ENCODE data around the gene MTG1. TPM values are rescaled to one million over a fixed set of nuclear protein-coding genes. Genes with fewer than 3 reads are reported as not detected.

Gene MTG1
- total and polyA plus RNA-seq, 10 of the 15 experiments (the other 5 are each of a cell fraction or from before 2014, with no cell fraction given): 6.2 to 104 (median 62.5) TPM

GRCh38 chr10:133365461-133366129 lies 28.4 kb upstream of the MTG1 start (continued):
- TF ChIP-seq, protein P1, sequence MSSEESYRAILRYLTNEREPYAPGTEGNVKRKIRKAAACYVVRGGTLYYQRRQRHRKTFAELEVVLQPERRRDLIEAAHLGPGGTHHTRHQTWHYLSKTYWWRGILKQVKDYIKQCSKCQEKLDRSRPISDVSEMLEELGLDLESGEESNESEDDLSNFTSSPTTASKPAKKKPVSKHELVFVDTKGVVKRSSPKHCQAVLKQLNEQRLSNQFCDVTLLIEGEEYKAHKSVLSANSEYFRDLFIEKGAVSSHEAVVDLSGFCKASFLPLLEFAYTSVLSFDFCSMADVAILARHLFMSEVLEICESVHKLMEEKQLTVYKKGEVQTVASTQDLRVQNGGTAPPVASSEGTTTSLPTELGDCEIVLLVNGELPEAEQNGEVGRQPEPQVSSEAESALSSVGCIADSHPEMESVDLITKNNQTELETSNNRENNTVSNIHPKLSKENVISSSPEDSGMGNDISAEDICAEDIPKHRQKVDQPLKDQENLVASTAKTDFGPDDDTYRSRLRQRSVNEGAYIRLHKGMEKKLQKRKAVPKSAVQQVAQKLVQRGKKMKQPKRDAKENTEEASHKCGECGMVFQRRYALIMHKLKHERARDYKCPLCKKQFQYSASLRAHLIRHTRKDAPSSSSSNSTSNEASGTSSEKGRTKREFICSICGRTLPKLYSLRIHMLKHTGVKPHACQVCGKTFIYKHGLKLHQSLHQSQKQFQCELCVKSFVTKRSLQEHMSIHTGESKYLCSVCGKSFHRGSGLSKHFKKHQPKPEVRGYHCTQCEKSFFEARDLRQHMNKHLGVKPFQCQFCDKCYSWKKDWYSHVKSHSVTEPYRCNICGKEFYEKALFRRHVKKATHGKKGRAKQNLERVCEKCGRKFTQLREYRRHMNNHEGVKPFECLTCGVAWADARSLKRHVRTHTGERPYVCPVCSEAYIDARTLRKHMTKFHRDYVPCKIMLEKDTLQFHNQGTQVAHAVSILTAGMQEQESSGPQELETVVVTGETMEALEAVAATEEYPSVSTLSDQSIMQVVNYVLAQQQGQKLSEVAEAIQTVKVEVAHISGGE (CRISPR knock-in tag; IDR thresholded peaks at IDR 0.05): no peak
- no peak for TF ChIP-seq RCOR1 (conservative IDR thresholded peaks at IDR 0.05; ENCODE audit: low read depth, low read length)
- no peak for TF ChIP-seq EED (IDR thresholded peaks at IDR 0.05; ENCODE audit: low read depth)
- no peak for TF ChIP-seq PAX5 (IDR thresholded peaks at IDR 0.05; ENCODE audit: borderline replicate concordance, low read depth, low read length)

- Histone ChIP-seq H3K4me2 (ENCODE audit: control insufficient read depth, insufficient read depth) (no peak overlapping the region), H3K27ac (ENCODE audit: control insufficient read depth, insufficient read depth) (no peak overlapping the region), H3K27me3 (replicated peaks in 1 of 2; ENCODE audit: control insufficient read depth in 2 of 2, insufficient read depth in 2 of 2, low read length in 1 of 2) (no peaks in the 10 kb centered on the region), H2AFZ (ENCODE audit: control insufficient read depth, low read depth, low read length) (no peak overlapping the region), H3K9ac (ENCODE audit: control insufficient read depth, insufficient read depth, low read length) (no peak overlapping the region), H3K9me3 (replicated peaks; ENCODE audit: control insufficient read depth, insufficient read depth, low read length) (no peaks in the 10 kb centered on the region), H3K79me2 (ENCODE audit: control insufficient read depth, insufficient read depth, low read length) (no peaks in the 10 kb centered on the region), H3K4me1 (ENCODE audit: control insufficient read depth, insufficient read depth, low read length) (peaks cover 15% of the 10 kb centered on the region), H3K36me3 (ENCODE audit: control insufficient read depth in 2 of 2, insufficient read depth in 2 of 2, low read length in 1 of 2) (peaks cover 5 to 13% of the 10 kb centered on the region in 2 experiments), H3K4me3 (no peak overlapping the region), H4K20me1 (ENCODE audit: control insufficient read depth, insufficient read depth) (no peaks in the 10 kb centered on the region)
- BruUV-seq (replicated peaks): no TSS peak
- ATAC-seq (no peak), DNase-seq (ENCODE audit: low read depth, low spot score) (no peak), FAIRE-seq (no peak)
- SMC1A ChIA-PET (ENCODE audit: uncharacterized antibody, unreplicated experiment): no interaction called here
- POLR2A ChIA-PET: no interaction called here
- WGBS (ENCODE audit: insufficient coverage, insufficient replicate concordance, low lambda C conversion rate, missing lambda C conversion rate): 90% methylated on average over 17 of the region's 17 CpGs
- in situ Hi-C loops (cut with MboI): no loop called here
- TF ChIP-seq MYB (IDR thresholded peaks at IDR 0.05; ENCODE audit: borderline replicate concordance, low read depth, low read length) (no peak), BHLHE40 (IDR thresholded peaks at IDR 0.05; ENCODE audit: borderline replicate concordance in 1 of 2, low read depth in 2 of 2, low read length in 1 of 2) (no peak), GATAD2B (conservative IDR thresholded peaks at IDR 0.05; ENCODE audit: low read depth) (no peak), POLR2AphosphoS2 (IDR thresholded peaks at IDR 0.05; ENCODE audit: low read depth, low read length) (no peak), RELA (IDR thresholded peaks at IDR 0.05; ENCODE audit: borderline replicate concordance, partially characterized antibody) (no peak), E2F4 (IDR thresholded peaks at IDR 0.05; ENCODE audit: low read depth, low read length) (no peak), SUPT20H (IDR thresholded peaks at IDR 0.05; ENCODE audit: borderline replicate concordance, control insufficient read depth, low read depth, low read length) (no peak), ESRRA (IDR thresholded peaks at IDR 0.05; ENCODE audit: low read length) (no peak), FOS (IDR thresholded peaks at IDR 0.05; ENCODE audit: borderline replicate concordance, extremely low read depth, insufficient read length) (no peak), NFYB (IDR thresholded peaks at IDR 0.05; ENCODE audit: insufficient read depth, low read depth, low read length) (no peak), CREB1 (IDR thresholded peaks at IDR 0.05; ENCODE audit: low read depth) (no peak)
- TF ChIP-seq, protein P2, sequence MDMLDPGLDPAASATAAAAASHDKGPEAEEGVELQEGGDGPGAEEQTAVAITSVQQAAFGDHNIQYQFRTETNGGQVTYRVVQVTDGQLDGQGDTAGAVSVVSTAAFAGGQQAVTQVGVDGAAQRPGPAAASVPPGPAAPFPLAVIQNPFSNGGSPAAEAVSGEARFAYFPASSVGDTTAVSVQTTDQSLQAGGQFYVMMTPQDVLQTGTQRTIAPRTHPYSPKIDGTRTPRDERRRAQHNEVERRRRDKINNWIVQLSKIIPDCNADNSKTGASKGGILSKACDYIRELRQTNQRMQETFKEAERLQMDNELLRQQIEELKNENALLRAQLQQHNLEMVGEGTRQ (IDR thresholded peaks at IDR 0.05; ENCODE audit: borderline replicate concordance, low read depth, low read length): no peak
- TF ChIP-seq, protein P3, sequence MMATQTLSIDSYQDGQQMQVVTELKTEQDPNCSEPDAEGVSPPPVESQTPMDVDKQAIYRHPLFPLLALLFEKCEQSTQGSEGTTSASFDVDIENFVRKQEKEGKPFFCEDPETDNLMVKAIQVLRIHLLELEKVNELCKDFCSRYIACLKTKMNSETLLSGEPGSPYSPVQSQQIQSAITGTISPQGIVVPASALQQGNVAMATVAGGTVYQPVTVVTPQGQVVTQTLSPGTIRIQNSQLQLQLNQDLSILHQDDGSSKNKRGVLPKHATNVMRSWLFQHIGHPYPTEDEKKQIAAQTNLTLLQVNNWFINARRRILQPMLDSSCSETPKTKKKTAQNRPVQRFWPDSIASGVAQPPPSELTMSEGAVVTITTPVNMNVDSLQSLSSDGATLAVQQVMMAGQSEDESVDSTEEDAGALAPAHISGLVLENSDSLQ (IDR thresholded peaks at IDR 0.05): no peak
- CTCF ChIA-PET: no interaction called here
- RAD21 ChIA-PET (ENCODE audit: unreplicated experiment): no interaction called here
- intact Hi-C loops (cut with micrococcal nuclease; ENCODE audit: unreplicated experiment): no loop called here
These were observed 27.9 kb upstream of the MTG1 start for GRCh38 chr10:133366130-133366478.
